GM12872 (cell line): ENCODE measurements around the gene CCNB2.

Experiments
- CTCF ChIP-seq: IDR thresholded peaks from 3 replicates; pipeline ENCODE4 v1.5.1; 2011; ENCODE audit warnings: low read depth, mild to moderate bottlenecking, low read length, moderate library complexity; ENCODE audit not compliant: insufficient read depth

The CCNB2 gene

GRCh38 chr15:59153466-59153865 lies 48.5 kb downstream of the CCNB2 start:
- TF ChIP-seq CTCF: no peak

GRCh38 chr15:59154243-59154642 lies 49.3 kb downstream of the CCNB2 start:
- no peak for TF ChIP-seq CTCF

- TF ChIP-seq CTCF: no peak
These were observed 50.5 kb downstream of the CCNB2 start for GRCh38 chr15:59155431-59155830.

- no peak for TF ChIP-seq CTCF
These were observed 52.5 kb downstream of the CCNB2 start for GRCh38 chr15:59157396-59157795.

- no peak for TF ChIP-seq CTCF
These were observed 53.1 kb downstream of the CCNB2 start for GRCh38 chr15:59157840-59158700.

- no peak for TF ChIP-seq CTCF
These were observed 53.7 kb downstream of the CCNB2 start for GRCh38 chr15:59158701-59159034.

- TF ChIP-seq CTCF: no peak
These were observed 54.3 kb downstream of the CCNB2 start for GRCh38 chr15:59159210-59159609.
